ENCODE results near the gene SNTB2.

Gene SNTB2

GRCh38 chr16:69188236-69188549, 1.2 kb downstream of the SNTB2 start:
- TF ChIP-seq EZH2 (IDR thresholded peaks at IDR 0.05) (no peak), POLR2AphosphoS5 (IDR thresholded peaks at IDR 0.05; ENCODE audit: borderline replicate concordance, low read depth, low read length) (no peak), FOXP2 (optimal IDR thresholded peaks at IDR 0.05; ENCODE audit: control extremely low read depth, extremely low read length, insufficient read depth) (no peak)
- peak overlapping the region; percentile 79 for H3K9ac ChIP-seq (ENCODE audit: insufficient read length)
- H3K9me3 ChIP-seq (ENCODE audit: low read depth, low read length), result no peaks in the 10 kb centered on the region
- peaks cover 4% of the 10 kb centered on the region; the same call in 1 of the 2 replicates for H3K36me3 ChIP-seq (ENCODE audit: insufficient read depth, low read length)
- peak overlapping the region; percentile 87 for H3K4me3 ChIP-seq
- no peak for DNase-seq (ENCODE audit: low read depth, low spot score)
- H3K27ac ChIP-seq, result peak overlapping the region; percentile 13; the same call in 1 of the 2 replicates

- Histone ChIP-seq H3K36me3 (ENCODE audit: insufficient read depth, low read length) (peaks cover 4% of the 10 kb centered on the region; the same call in 1 of the 2 replicates), H3K4me3 (peak overlapping the region; percentile 87), H3K27ac (peak overlapping the region; percentile 13; the same call in 1 of the 2 replicates), H3K9me3 (ENCODE audit: low read depth, low read length) (no peaks in the 10 kb centered on the region), H3K9ac (ENCODE audit: insufficient read length) (peak overlapping the region; percentile 79)
- no peak for DNase-seq (ENCODE audit: low read depth, low spot score)
- TF ChIP-seq EZH2 (IDR thresholded peaks at IDR 0.05) (no peak), FOXP2 (optimal IDR thresholded peaks at IDR 0.05; ENCODE audit: control extremely low read depth, extremely low read length, insufficient read depth) (no peak), POLR2AphosphoS5 (IDR thresholded peaks at IDR 0.05; ENCODE audit: borderline replicate concordance, low read depth, low read length) (no peak)
Measured at GRCh38 chr16:69188716-69189115, 1.8 kb downstream of the SNTB2 start.

GRCh38 chr16:69190046-69190588, 3.2 kb downstream of the SNTB2 start:
- Histone ChIP-seq H3K36me3 (ENCODE audit: insufficient read depth, low read length) (peaks cover 4% of the 10 kb centered on the region; the same call in 1 of the 2 replicates), H3K4me3 (0 out of 2 replicates have a peak overlapping the region, but pooled peaks have one; percentile 87), H3K27ac (no peak overlapping the region), H3K9ac (ENCODE audit: insufficient read length) (no peak overlapping the region), H3K9me3 (ENCODE audit: low read depth, low read length) (no peaks in the 10 kb centered on the region)
- no peak for TF ChIP-seq EZH2 (IDR thresholded peaks at IDR 0.05)
- TF ChIP-seq FOXP2 (optimal IDR thresholded peaks at IDR 0.05; ENCODE audit: control extremely low read depth, extremely low read length, insufficient read depth), result no peak
- no peak for TF ChIP-seq POLR2AphosphoS5 (IDR thresholded peaks at IDR 0.05; ENCODE audit: borderline replicate concordance, low read depth, low read length)
- no peak for DNase-seq (ENCODE audit: low read depth, low spot score)

GRCh38 chr16:69190598-69190997, 3.6 kb downstream of the SNTB2 start:
- no peak for TF ChIP-seq FOXP2 (optimal IDR thresholded peaks at IDR 0.05; ENCODE audit: control extremely low read depth, extremely low read length, insufficient read depth)
- H3K4me3 ChIP-seq, result no peak overlapping the region
- peaks cover 4% of the 10 kb centered on the region; the same call in 1 of the 2 replicates for H3K36me3 ChIP-seq (ENCODE audit: insufficient read depth, low read length)
- H3K9me3 ChIP-seq (ENCODE audit: low read depth, low read length), result no peaks in the 10 kb centered on the region
- DNase-seq (ENCODE audit: low read depth, low spot score), result no peak
- H3K27ac ChIP-seq, result no peak overlapping the region
- no peak overlapping the region for H3K9ac ChIP-seq (ENCODE audit: insufficient read length)

GRCh38 chr16:69191136-69191535, 4.2 kb downstream of the SNTB2 start:
- TF ChIP-seq POLR2AphosphoS5 (IDR thresholded peaks at IDR 0.05; ENCODE audit: borderline replicate concordance, low read depth, low read length) (no peak), EZH2 (IDR thresholded peaks at IDR 0.05) (no peak), FOXP2 (optimal IDR thresholded peaks at IDR 0.05; ENCODE audit: control extremely low read depth, extremely low read length, insufficient read depth) (no peak)
- Histone ChIP-seq H3K4me3 (no peak overlapping the region), H3K9ac (ENCODE audit: insufficient read length) (no peak overlapping the region), H3K36me3 (ENCODE audit: insufficient read depth, low read length) (peaks cover 4% of the 10 kb centered on the region; the same call in 1 of the 2 replicates), H3K9me3 (ENCODE audit: low read depth, low read length) (no peaks in the 10 kb centered on the region), H3K27ac (no peak overlapping the region)
- DNase-seq (ENCODE audit: low read depth, low spot score), result no peak

GRCh38 chr16:69193855-69194254, 6.9 kb downstream of the SNTB2 start:
- Histone ChIP-seq H3K9me3 (ENCODE audit: low read depth, low read length) (no peaks in the 10 kb centered on the region), H3K4me3 (no peak overlapping the region), H3K9ac (ENCODE audit: insufficient read length) (no peak overlapping the region), H3K27ac (no peak overlapping the region), H3K36me3 (ENCODE audit: insufficient read depth, low read length) (peaks cover 4% of the 10 kb centered on the region; the same call in 1 of the 2 replicates)
- no peak for DNase-seq (ENCODE audit: low read depth, low spot score)
- TF ChIP-seq FOXP2 (optimal IDR thresholded peaks at IDR 0.05; ENCODE audit: control extremely low read depth, extremely low read length, insufficient read depth) (no peak), POLR2AphosphoS5 (IDR thresholded peaks at IDR 0.05; ENCODE audit: borderline replicate concordance, low read depth, low read length) (no peak), EZH2 (IDR thresholded peaks at IDR 0.05) (no peak)

GRCh38 chr16:69194488-69194887, 7.5 kb downstream of the SNTB2 start:
- TF ChIP-seq POLR2AphosphoS5 (IDR thresholded peaks at IDR 0.05; ENCODE audit: borderline replicate concordance, low read depth, low read length) (no peak), EZH2 (IDR thresholded peaks at IDR 0.05) (no peak), FOXP2 (optimal IDR thresholded peaks at IDR 0.05; ENCODE audit: control extremely low read depth, extremely low read length, insufficient read depth) (no peak)
- H3K9ac ChIP-seq (ENCODE audit: insufficient read length), result no peak overlapping the region
- DNase-seq (ENCODE audit: low read depth, low spot score), result no peak

GRCh38 chr16:69195369-69196029, 8.5 kb downstream of the SNTB2 start:
- H3K9me3 ChIP-seq (ENCODE audit: low read depth, low read length), result no peaks in the 10 kb centered on the region
- peaks cover 4% of the 10 kb centered on the region; the same call in 1 of the 2 replicates for H3K36me3 ChIP-seq (ENCODE audit: insufficient read depth, low read length)
- TF ChIP-seq FOXP2 (optimal IDR thresholded peaks at IDR 0.05; ENCODE audit: control extremely low read depth, extremely low read length, insufficient read depth) (no peak), EZH2 (IDR thresholded peaks at IDR 0.05) (no peak), POLR2AphosphoS5 (IDR thresholded peaks at IDR 0.05; ENCODE audit: borderline replicate concordance, low read depth, low read length) (no peak)
- H3K4me3 ChIP-seq, result no peak overlapping the region
- H3K27ac ChIP-seq, result no peak overlapping the region
- DNase-seq (ENCODE audit: low read depth, low spot score), result no peak
- no peak overlapping the region for H3K9ac ChIP-seq (ENCODE audit: insufficient read length)

More at GRCh38 chr16:69194488-69194887, 7.5 kb downstream of the SNTB2 start:
- Histone ChIP-seq H3K9me3 (ENCODE audit: low read depth, low read length) (no peaks in the 10 kb centered on the region), H3K36me3 (ENCODE audit: insufficient read depth, low read length) (peaks cover 4% of the 10 kb centered on the region; the same call in 1 of the 2 replicates), H3K4me3 (no peak overlapping the region), H3K27ac (no peak overlapping the region)
